Stimulated activated CD8-positive, alpha-beta memory T cell treated with anti-CD3 and anti-CD28 coated beads, Interleukin-12 subunit alpha, Interleukin-12 subunit beta, amount 100 ng/mL, for 24 hours (primary cell): ENCODE measurements around the gene COPS9.

Source experiments
- DNase-seq: peaks from one replicate; pipeline ENCODE4 v3.0.0-alpha.2; 2020; ENCODE audit errors: extremely low read depth

The COPS9 gene

DNA sequence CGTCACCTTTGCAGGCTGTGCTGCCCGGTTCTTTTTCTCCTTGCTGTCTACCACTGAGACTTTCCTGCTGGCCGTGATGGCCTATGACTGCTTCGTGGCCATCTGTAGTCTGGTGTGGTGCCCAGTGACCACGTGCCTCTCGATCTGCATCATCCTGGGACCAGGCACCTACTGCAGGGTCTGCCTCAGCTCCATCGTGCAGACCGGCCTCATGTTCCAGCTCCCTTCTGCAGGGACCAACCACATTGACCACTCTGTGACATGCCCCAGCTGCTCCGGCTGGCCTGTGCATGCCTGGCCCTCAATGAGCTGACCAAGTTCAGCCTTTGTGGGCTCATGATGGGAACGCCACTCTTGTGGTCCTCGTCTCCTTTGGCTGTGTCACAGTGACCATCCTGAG lies 26.7 kb downstream of the COPS9 start:
- no peak for DNase-seq

- DNase-seq = no peak
Measured at GRCh38 chr2:240107477-240107796, 28.7 kb downstream of the COPS9 start.

DNA sequence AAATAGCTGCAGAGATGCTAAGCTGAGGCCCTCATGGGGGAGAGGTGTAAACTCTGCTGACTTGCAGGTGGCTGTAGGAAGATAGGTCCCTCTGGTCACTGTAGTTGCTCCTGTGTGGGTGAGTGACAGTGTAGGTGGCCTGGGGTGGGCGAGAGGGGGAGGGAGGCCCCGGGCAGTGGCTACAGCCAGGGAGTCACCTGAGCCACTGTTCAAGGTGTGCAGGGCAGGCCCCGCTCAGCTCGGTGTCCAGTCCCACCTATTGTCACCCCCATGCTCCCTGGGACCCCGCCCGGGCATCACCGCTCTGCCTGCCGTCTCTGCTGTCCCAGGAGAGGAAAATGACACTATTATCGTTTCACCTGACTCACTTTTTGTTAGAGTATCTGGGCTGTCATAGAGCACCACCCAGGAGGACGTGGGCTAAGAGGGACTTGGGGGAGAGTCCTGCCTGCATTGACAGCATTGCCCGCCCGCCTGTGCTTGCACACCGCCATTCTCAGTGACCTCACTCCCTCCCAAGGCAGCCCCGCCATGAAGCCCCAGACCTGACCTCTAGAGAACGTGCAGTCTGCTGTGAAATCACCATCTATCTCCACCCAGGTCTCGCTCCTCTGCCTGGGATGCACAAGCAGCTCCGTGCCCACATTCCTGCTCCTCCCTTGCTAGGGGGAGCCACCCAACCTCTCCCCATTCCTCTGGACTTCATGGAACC lies 29.2 kb downstream of the COPS9 start:
- no peak for DNase-seq

DNA sequence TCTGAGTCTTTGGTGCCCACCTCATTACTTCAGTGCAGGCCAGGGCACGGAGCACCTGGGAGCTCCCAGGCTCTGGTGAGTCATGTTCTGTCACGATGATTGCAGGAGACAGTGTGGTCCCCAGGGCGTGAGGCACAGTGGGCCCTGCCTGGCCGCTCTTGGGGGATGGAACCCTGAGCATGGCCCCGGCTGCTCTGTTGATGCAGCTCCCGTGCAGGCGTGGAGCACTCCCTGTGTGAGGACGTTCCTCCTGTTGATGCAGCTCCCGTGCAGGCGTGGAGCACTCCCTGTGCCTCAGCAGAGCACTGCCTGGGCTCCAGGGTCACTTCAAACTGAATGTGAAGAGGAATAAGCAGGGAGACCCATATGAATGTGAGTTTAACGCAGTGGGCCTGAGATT lies 30.1 kb downstream of the COPS9 start:
- no peak for DNase-seq

DNA sequence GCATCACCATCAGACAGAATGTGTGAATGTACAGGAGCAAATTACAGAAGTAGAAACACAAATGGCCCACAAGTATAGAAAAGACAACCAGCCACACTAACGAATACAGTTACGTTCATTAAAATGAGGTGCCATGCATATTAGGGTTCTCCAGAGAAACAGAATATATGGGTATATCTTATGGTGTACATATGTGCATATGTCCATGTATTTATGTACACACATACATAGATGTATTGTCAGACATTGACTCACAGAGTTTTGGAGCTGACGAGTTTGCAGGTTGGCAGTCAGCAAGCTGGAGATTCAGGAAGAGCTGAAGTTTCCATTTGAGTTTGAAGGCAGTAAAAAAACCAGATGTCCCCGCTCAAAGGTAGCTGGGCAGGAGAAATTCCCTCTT lies 33.0 kb downstream of the COPS9 start:
- no peak for DNase-seq

DNA sequence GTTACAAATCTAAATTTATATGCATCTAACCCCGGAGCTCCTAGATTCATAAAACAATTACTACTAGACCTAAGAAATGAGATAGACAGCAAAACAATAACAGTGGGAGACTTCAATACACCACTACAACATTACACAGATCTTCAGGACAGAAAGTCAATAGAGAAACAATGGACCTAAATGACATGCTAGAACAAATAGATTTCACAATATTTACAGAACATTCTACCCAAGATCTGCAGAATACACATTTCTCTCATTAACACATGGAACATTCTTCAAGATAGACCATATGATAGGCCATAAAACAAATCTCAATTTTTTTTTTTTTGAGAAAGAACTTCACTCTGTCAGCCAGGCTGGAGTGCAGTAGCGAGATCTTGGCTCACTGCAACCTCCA lies 37.8 kb downstream of the COPS9 start:
- DNase-seq = no peak

GRCh38 chr2:240095556-240096523 lies 40.3 kb downstream of the COPS9 start:
- DNase-seq = no peak

GRCh38 chr2:240089306-240089705 lies 46.8 kb downstream of the COPS9 start:
- DNase-seq = no peak

- DNase-seq = no peak
Measured at GRCh38 chr2:240086563-240086962, 49.5 kb downstream of the COPS9 start.
